Panc1 (cell line): ENCODE measurements around the gene SLC16A5. TPM values are rescaled to one million over a fixed set of nuclear protein-coding genes. Genes with fewer than 3 reads are reported as not detected.

ENCODE experiments used
- ATAC-seq: fragments of 200-7000 bp; cut with Tn5 transposase; 2 replicates; pipeline ENCODE4 v1.9.1; 2020; ENCODE audit warnings: mild to moderate bottlenecking, moderate library complexity
- BruUV-seq: library from RNA; stranded (reverse); fragments of 400-500 nt; replicated peaks from 2 replicates; lab custom pipeline; 2021; lab: Mats Ljungman, UMichigan
- CTCF ChIA-PET: fragments of 300-600 bp; sonication (Branson Sonifier 250); formaldehyde crosslinking; loops from one replicate; lab custom pipeline; 2022; ENCODE audit warnings: antibody characterized with exemption; lab: Charles Lee
- POLR2A ChIA-PET: fragments of 300-600 bp; sonication (Branson Sonifier 250); formaldehyde crosslinking; loops from one replicate; lab custom pipeline; 2022; ENCODE audit warnings: antibody characterized with exemption; lab: Charles Lee
- DNase-seq: peaks from one replicate; pipeline ENCODE4 v3.0.0-alpha.2; 2010; ENCODE audit warnings: low read depth, low spot score
- H3K27ac ChIP-seq: 2 replicates; pipeline ENCODE4 v1.5.1; 2011; ENCODE audit warnings: mild to moderate bottlenecking, low read length, inconsistent platforms
- H3K27me3 ChIP-seq: fragments of 200-500 bp; sonication (Bioruptor generic); 2 replicates; pipeline ENCODE4 v1.6.0; 2014; ENCODE audit warnings: low read length, inconsistent platforms; ENCODE audit not compliant: control insufficient read depth, insufficient read depth
- H3K36me3 ChIP-seq: fragments of 200-500 bp; sonication (Bioruptor generic); 2 replicates; pipeline ENCODE4 v1.5.1; 2014; ENCODE audit warnings: inconsistent platforms, mild to moderate bottlenecking, low read length, moderate library complexity; ENCODE audit not compliant: control insufficient read depth, insufficient read depth
- H3K4me1 ChIP-seq: 2 replicates; pipeline ENCODE4 v1.5.1; 2011; ENCODE audit warnings: inconsistent platforms, mild to moderate bottlenecking, low read length, moderate library complexity; ENCODE audit not compliant: control insufficient read depth, insufficient read depth
- H3K4me3 ChIP-seq, 2 experiments: 2 replicates each; pipeline ENCODE4 v1.5.1; 2011 to 2012; ENCODE audit warnings: low read depth in 2 of 2, low read length in 2 of 2, mild to moderate bottlenecking in 2 of 2, inconsistent platforms in 1 of 2, moderate library complexity in 1 of 2
- H3K9me3 ChIP-seq: fragments of 200-500 bp; sonication (Bioruptor generic); 2 replicates; pipeline ENCODE4 v1.5.1; 2014; ENCODE audit warnings: low read depth, mild to moderate bottlenecking, inconsistent platforms, low read length, moderate library complexity; ENCODE audit not compliant: control insufficient read depth, insufficient read depth
- POLR2AphosphoS5 ChIP-seq: IDR thresholded peaks from 2 replicates; pipeline ENCODE4 v1.6.1; 2012; ENCODE audit warnings: mild to moderate bottlenecking, low read depth, low read length, moderate library complexity
- REST ChIP-seq, 2 experiments: IDR thresholded peaks; 2 replicates each; pipeline ENCODE4 v1.6.1; 2011 to 2012; ENCODE audit warnings: low read depth in 2 of 2, control low read depth in 1 of 2, low read length in 1 of 2, mild to moderate bottlenecking in 1 of 2, moderate library complexity in 1 of 2; ENCODE audit not compliant: insufficient read depth in 1 of 2
- SIN3A ChIP-seq: IDR thresholded peaks from 2 replicates; pipeline ENCODE4 v1.6.1; 2012; ENCODE audit warnings: low read depth, mild to moderate bottlenecking, low read length, moderate library complexity, borderline replicate concordance; ENCODE audit not compliant: insufficient read depth
- TCF7L2 ChIP-seq: IDR thresholded peaks from 2 replicates; pipeline ENCODE4 v1.6.1; 2011; ENCODE audit warnings: mild to moderate bottlenecking, low read depth, low read length, inconsistent platforms
- in situ Hi-C: cut with HindIII; loops from 2 replicates; pipeline ENCODE4 v1.10.0; 2016; ENCODE audit warnings: low sequenced_read_pairs, low pct_unique_long_range_greater_than_20kb
- intact Hi-C: fragments of 100-400 bp; cut with micrococcal nuclease; formaldehyde crosslinking; loops from one replicate; pipeline ENCODE4 v1.10.0; 2022; ENCODE audit not compliant: unreplicated experiment
- total RNA-seq: library from RNA; stranded (reverse); gene quantifications from one replicate; pipeline ENCODE4 v1.2.1, GENCODE V29; 2021; ENCODE audit not compliant: unreplicated experiment
- TF ChIP-seq, protein P1 (sequence below): fragments of 450-650 bp; IDR thresholded peaks from 2 replicates; pipeline ENCODE4 v1.5.1; 2017; ENCODE audit warnings: mild to moderate bottlenecking

SLC16A5 gene
- total RNA-seq, 1 experiment from 2014 or later: 46.6 TPM

DNA sequence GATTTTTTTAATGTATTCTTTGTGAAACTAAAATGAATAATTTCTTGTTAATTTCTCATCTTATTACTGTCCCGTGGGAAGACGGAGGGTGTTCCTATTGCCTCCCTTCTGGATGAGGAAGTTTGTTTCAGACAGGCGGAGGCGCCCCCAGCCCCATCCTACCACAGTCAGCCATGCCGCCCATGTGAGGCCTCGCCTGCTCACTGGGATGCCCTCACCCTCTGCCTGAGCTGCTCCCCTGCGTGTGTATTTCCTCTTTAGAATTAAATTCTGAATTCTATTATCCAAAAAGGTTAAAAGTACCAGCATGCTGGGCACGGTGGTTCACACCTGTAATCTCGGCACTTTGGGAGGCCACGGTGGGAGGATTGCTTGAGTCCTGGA lies 26.7 kb upstream of the SLC16A5 start:
- Histone ChIP-seq H3K9me3 (no peaks in the 10 kb centered on the region), H3K27ac (no peak overlapping the region), H3K27me3 (no peaks in the 10 kb centered on the region), H3K4me3 (no peak overlapping the region), H3K4me1 (no peaks in the 10 kb centered on the region), H3K36me3 (peaks cover 6% of the 10 kb centered on the region; the same call in 1 of the 2 replicates)
- in situ Hi-C loops: no loop called here
- no peak for DNase-seq
- ChIA-PET POLR2A (interaction anchor here (0.6 to 0.9 kb wide), 2 partner anchors 15 to 292 kb away, joined by 3 to 10 read pairs; no protein-coding TSS in a partner anchor), CTCF (interaction anchor here (1.4 kb wide), 1 partner anchor 100 kb away, joined by 5 read pairs; no protein-coding TSS in a partner anchor)
- BruUV-seq: no TSS peak
- intact Hi-C loops: no loop called here
- TF ChIP-seq POLR2AphosphoS5 (no peak), SIN3A (no peak), TCF7L2 (no peak), REST (IDR thresholded peaks at IDR 0.05; ENCODE audit: insufficient read depth in 1 of 2, low read depth in 2 of 2, low read length in 1 of 2) (no peak)
- TF ChIP-seq, protein P1, sequence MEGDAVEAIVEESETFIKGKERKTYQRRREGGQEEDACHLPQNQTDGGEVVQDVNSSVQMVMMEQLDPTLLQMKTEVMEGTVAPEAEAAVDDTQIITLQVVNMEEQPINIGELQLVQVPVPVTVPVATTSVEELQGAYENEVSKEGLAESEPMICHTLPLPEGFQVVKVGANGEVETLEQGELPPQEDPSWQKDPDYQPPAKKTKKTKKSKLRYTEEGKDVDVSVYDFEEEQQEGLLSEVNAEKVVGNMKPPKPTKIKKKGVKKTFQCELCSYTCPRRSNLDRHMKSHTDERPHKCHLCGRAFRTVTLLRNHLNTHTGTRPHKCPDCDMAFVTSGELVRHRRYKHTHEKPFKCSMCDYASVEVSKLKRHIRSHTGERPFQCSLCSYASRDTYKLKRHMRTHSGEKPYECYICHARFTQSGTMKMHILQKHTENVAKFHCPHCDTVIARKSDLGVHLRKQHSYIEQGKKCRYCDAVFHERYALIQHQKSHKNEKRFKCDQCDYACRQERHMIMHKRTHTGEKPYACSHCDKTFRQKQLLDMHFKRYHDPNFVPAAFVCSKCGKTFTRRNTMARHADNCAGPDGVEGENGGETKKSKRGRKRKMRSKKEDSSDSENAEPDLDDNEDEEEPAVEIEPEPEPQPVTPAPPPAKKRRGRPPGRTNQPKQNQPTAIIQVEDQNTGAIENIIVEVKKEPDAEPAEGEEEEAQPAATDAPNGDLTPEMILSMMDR: no peak
- no peak for ATAC-seq

DNA sequence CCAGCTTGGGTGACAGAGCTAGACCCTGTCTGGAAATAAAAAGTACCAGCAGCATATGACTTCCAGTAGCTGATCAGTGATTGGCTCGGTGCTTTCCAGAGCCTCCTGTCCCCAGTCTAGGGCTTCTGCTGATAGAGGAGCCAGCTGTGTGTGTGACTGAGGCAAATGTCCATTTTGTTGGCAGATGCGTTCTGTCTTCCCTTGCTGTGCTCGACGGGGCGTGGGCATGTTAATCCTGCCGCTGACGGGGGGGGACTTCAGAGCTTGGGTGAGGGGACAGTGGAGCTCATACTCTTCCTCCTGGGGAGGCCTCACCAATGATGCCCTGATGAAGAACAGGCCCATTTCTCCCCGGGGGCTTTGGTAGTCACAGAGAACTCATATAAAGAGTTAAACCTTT lies 26.1 kb upstream of the SLC16A5 start:
- ChIA-PET CTCF (interaction anchor here (1.4 kb wide), 1 partner anchor 100 kb away, joined by 5 read pairs; no protein-coding TSS in a partner anchor), POLR2A (interaction anchor here (0.6 kb wide), 1 partner anchor 291 kb away, joined by 3 read pairs; no protein-coding TSS in a partner anchor)
- no peak for DNase-seq
- no peak for ATAC-seq
- BruUV-seq: no TSS peak
- in situ Hi-C loops: no loop called here
- no peak overlapping the region for H3K4me3 ChIP-seq
- H3K36me3 ChIP-seq: 0 out of 2 replicates have a peak, but pooled peaks cover 2% of the 10 kb centered on the region
- intact Hi-C loops: no loop called here
- no peaks in the 10 kb centered on the region for H3K9me3 ChIP-seq
- no peaks in the 10 kb centered on the region for H3K4me1 ChIP-seq
- no peaks in the 10 kb centered on the region for H3K27me3 ChIP-seq
- TF ChIP-seq SIN3A: no peak
- no peak for TF ChIP-seq TCF7L2
- TF ChIP-seq REST (IDR thresholded peaks at IDR 0.05; ENCODE audit: insufficient read depth in 1 of 2, low read depth in 2 of 2, low read length in 1 of 2): no peak
- no peak for TF ChIP-seq POLR2AphosphoS5
- TF ChIP-seq, protein P1: no peak
- H3K27ac ChIP-seq: no peak overlapping the region
